OCI-LY1 (cell line): ENCODE measurements around the gene CDX2.
"Not testable (repeated sequence)": the region's sequence is repeated elsewhere in the genome, so short reads cannot be mapped to it uniquely, and the experiment has no call there.

Experiments
- H2AFZ ChIP-seq: fragments of 200-600 bp; sonication (generic), shearing (Covaris generic); 2 replicates; pipeline ENCODE4 v1.6.0; 2014; ENCODE audit warnings: antibody characterized with exemption, mild to moderate bottlenecking, low read length
- H3F3A ChIP-seq: fragments of 200-600 bp; sonication (generic), shearing (Covaris generic); 2 replicates; pipeline ENCODE4 v1.6.0; 2014; ENCODE audit warnings: mild to moderate bottlenecking, antibody characterized with exemption, low read length, moderate library complexity; ENCODE audit not compliant: insufficient read depth
- H3K27ac ChIP-seq: fragments of 200-600 bp; sonication (generic); 2 replicates; pipeline ENCODE4 v1.5.1; 2014; ENCODE audit warnings: low read length, mixed run types, mild to moderate bottlenecking, low read depth; ENCODE audit not compliant: poor library complexity, severe bottlenecking
- H3K27me3 ChIP-seq: fragments of 200-600 bp; sonication (generic); 2 replicates; pipeline ENCODE4 v1.6.0; 2014; ENCODE audit warnings: antibody characterized with exemption, mild to moderate bottlenecking, low read length, moderate library complexity; ENCODE audit not compliant: insufficient read depth
- H3K36me3 ChIP-seq: fragments of 200-600 bp; sonication (generic); 2 replicates; pipeline ENCODE4 v1.6.1; 2014; ENCODE audit warnings: mild to moderate bottlenecking, antibody characterized with exemption, low read length, moderate library complexity, mixed read lengths; ENCODE audit not compliant: insufficient read depth
- H3K4me1 ChIP-seq: fragments of 200-600 bp; sonication (generic); 2 replicates; pipeline ENCODE4 v1.5.1; 2014; ENCODE audit warnings: mild to moderate bottlenecking, low read length, moderate library complexity; ENCODE audit not compliant: insufficient read depth, severe bottlenecking
- H3K4me2 ChIP-seq: fragments of 200-600 bp; sonication (generic), shearing (Covaris generic); 2 replicates; pipeline ENCODE4 v1.6.1; 2014; ENCODE audit warnings: low read length
- H3K4me3 ChIP-seq: fragments of 200-600 bp; sonication (generic); 2 replicates; pipeline ENCODE4 v1.5.1; 2014; ENCODE audit warnings: low read length, low read depth, mild to moderate bottlenecking, mixed read lengths; ENCODE audit not compliant: poor library complexity, severe bottlenecking
- H3K79me2 ChIP-seq: fragments of 200-600 bp; shearing (Covaris generic); 2 replicates; pipeline ENCODE4 v1.6.1; 2016; ENCODE audit warnings: mixed run types, low read length, mixed read lengths; ENCODE audit not compliant: insufficient read depth
- H3K9ac ChIP-seq: fragments of 200-600 bp; sonication (generic), shearing (Covaris generic); 2 replicates; pipeline ENCODE4 v1.6.1; 2014; ENCODE audit warnings: mild to moderate bottlenecking, low read length, mixed read lengths
- H3K9me2 ChIP-seq: fragments of 200-600 bp; sonication (generic), shearing (Covaris generic); 2 replicates; pipeline ENCODE4 v1.6.1; 2014; ENCODE audit warnings: low read depth, mild to moderate bottlenecking, low read length, mixed read lengths
- H3K9me3 ChIP-seq: fragments of 200-600 bp; shearing (Covaris generic); 2 replicates; pipeline ENCODE4 v1.6.1; 2014; ENCODE audit warnings: low read length, mixed read lengths
- H4K20me1 ChIP-seq: fragments of 200-600 bp; sonication (generic), shearing (Covaris generic); 2 replicates; pipeline ENCODE4 v1.6.0; 2016; ENCODE audit warnings: mild to moderate bottlenecking, low read length; ENCODE audit not compliant: insufficient read depth
- EZH2 ChIP-seq: fragments of 200-600 bp; sonication (generic), shearing (Covaris generic); IDR thresholded peaks from 2 replicates; pipeline ENCODE4 v1.8.0; 2017; ENCODE audit warnings: borderline replicate concordance, mixed run types, mild to moderate bottlenecking, antibody characterized with exemption, low read length, moderate library complexity, mixed read lengths
- TF ChIP-seq, protein P1 (sequence below): fragments of 200-600 bp; sonication (generic), shearing (Covaris generic); IDR thresholded peaks from 2 replicates; pipeline ENCODE4 v1.5.1; 2017; ENCODE audit warnings: mild to moderate bottlenecking, antibody characterized with exemption, low read length, moderate library complexity, mixed read lengths

Gene CDX2

DNA sequence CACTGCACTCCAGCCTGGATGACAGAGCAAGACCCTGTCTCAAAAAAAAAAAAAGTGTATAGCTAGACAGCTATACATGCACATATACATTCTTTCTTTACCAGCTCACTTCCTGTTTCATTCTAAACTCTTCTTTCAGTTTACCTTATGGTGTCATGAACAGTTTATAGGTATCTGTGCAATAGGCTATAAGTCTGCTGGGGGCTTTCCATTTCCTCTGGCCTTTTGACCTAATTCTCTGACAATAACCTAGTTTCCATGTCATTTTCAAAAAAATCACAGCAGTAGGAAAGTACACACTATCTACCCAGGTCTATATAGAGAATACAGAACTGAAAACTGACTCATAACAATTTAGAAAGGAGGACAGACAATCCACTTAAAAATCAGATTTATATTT lies 43.8 kb upstream of the CDX2 start:
- H3K27me3 ChIP-seq: no peaks in the 10 kb centered on the region
- H3K27ac ChIP-seq: no peak overlapping the region
- H3K4me1 ChIP-seq: no peaks in the 10 kb centered on the region
- no peaks in the 10 kb centered on the region for H3K9me3 ChIP-seq
- no peaks in the 10 kb centered on the region for H4K20me1 ChIP-seq
- no peak for TF ChIP-seq EZH2
- TF ChIP-seq, protein P1, sequence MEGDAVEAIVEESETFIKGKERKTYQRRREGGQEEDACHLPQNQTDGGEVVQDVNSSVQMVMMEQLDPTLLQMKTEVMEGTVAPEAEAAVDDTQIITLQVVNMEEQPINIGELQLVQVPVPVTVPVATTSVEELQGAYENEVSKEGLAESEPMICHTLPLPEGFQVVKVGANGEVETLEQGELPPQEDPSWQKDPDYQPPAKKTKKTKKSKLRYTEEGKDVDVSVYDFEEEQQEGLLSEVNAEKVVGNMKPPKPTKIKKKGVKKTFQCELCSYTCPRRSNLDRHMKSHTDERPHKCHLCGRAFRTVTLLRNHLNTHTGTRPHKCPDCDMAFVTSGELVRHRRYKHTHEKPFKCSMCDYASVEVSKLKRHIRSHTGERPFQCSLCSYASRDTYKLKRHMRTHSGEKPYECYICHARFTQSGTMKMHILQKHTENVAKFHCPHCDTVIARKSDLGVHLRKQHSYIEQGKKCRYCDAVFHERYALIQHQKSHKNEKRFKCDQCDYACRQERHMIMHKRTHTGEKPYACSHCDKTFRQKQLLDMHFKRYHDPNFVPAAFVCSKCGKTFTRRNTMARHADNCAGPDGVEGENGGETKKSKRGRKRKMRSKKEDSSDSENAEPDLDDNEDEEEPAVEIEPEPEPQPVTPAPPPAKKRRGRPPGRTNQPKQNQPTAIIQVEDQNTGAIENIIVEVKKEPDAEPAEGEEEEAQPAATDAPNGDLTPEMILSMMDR: no peak
- no peak overlapping the region for H3K9ac ChIP-seq
- H3K9me2 ChIP-seq: no peaks in the 10 kb centered on the region
- H3F3A ChIP-seq: no peaks in the 10 kb centered on the region
- no peak overlapping the region for H2AFZ ChIP-seq
- no peaks in the 10 kb centered on the region for H3K79me2 ChIP-seq
- H3K4me2 ChIP-seq: no peak overlapping the region
- H3K36me3 ChIP-seq: no peaks in the 10 kb centered on the region
- no peak overlapping the region for H3K4me3 ChIP-seq

DNA sequence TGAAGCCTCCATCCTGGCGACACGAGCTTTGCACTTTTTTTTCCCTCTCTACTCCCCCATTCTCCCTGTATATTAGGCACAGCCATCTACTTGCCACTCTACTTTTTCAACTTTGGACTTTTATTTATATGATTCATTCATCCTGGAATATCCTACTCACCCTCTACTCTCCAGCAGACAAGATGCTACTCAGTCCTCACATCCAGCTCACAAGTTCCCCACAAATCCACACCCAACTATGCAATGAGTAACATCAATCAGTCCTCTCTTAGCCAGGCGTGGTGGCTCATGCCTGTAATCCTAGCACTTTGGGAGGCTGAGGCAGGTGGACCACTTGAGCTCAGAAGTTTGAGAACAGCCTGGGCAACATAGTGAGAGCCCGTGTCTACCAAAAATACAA lies 43.3 kb upstream of the CDX2 start:
- Histone ChIP-seq H2AFZ (no peak overlapping the region), H3K27ac (no peak overlapping the region), H3K9me2 (no peaks in the 10 kb centered on the region), H3F3A (no peaks in the 10 kb centered on the region), H3K36me3 (no peaks in the 10 kb centered on the region), H4K20me1 (no peaks in the 10 kb centered on the region), H3K27me3 (no peaks in the 10 kb centered on the region), H3K9me3 (no peaks in the 10 kb centered on the region), H3K4me3 (no peak overlapping the region), H3K4me1 (no peaks in the 10 kb centered on the region), H3K79me2 (no peaks in the 10 kb centered on the region), H3K4me2 (no peak overlapping the region), H3K9ac (no peak overlapping the region)
- no peak for TF ChIP-seq EZH2
- TF ChIP-seq, protein P1: no peak

DNA sequence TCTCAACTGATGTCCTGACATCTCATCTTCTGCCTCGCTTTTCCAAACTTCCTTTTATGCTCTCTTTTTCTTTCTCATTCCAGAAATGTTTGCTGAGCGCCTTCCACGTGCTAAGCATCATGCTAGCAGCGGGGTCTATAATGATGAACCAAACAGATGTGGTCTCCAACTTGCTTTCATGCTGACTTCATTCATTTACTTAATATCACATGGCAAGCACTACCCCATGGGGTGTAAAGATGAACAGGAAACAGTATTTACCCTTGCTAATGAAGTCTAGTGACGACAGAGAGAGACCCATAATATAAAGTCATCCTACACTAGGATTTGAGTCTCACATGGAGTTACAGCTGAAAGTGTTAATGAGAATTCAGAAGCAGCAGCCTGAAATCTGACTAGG lies 40.9 kb upstream of the CDX2 start:
- H3K4me2 ChIP-seq: no peak overlapping the region
- H3K27me3 ChIP-seq: no peaks in the 10 kb centered on the region
- H3F3A ChIP-seq: no peaks in the 10 kb centered on the region
- no peaks in the 10 kb centered on the region for H3K9me2 ChIP-seq
- no peak overlapping the region for H3K27ac ChIP-seq
- H3K79me2 ChIP-seq: no peaks in the 10 kb centered on the region
- no peak overlapping the region for H3K9ac ChIP-seq
- H4K20me1 ChIP-seq: no peaks in the 10 kb centered on the region
- no peak overlapping the region for H2AFZ ChIP-seq
- H3K4me3 ChIP-seq: no peak overlapping the region
- H3K4me1 ChIP-seq: no peaks in the 10 kb centered on the region
- H3K36me3 ChIP-seq: no peaks in the 10 kb centered on the region
- H3K9me3 ChIP-seq: no peaks in the 10 kb centered on the region
- TF ChIP-seq EZH2: no peak
- TF ChIP-seq, protein P1: no peak

DNA sequence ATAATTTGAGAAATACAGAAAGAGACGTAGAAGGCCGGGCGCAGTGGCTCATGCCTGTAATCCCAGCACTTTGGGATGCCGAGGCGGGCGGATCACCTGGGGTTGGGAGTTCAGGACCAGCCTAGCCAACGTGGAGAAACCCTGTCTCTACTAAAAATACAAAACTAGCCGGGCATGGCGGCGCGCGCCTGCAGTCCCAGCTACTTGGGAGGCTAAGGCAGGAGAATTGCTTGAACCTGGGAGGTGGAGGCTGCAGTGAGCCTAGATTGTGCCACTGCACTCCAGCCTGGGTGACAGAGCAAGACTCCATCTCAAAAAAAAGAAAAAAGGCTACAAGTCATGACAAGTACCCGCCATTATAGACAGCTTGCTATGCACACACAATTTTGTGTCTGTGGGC lies 35.9 kb upstream of the CDX2 start:
- H3K9me3 ChIP-seq, H4K20me1 ChIP-seq, H3K36me3 ChIP-seq, H3K9ac ChIP-seq, H3K4me3 ChIP-seq, H3F3A ChIP-seq, H3K79me2 ChIP-seq, H3K4me2 ChIP-seq, H2AFZ ChIP-seq, H3K4me1 ChIP-seq, H3K27ac ChIP-seq, H3K9me2 ChIP-seq, H3K27me3 ChIP-seq: not testable (repeated sequence)
